HEK293 (cell line): ENCODE data around the gene OCLN.
"Not testable (repeated sequence)": the region's sequence is repeated elsewhere in the genome, so short reads cannot be mapped to it uniquely, and the experiment has no call there.

Source experiments
- ATF2 ChIP-seq: fragments of 450-650 bp; formaldehyde crosslinking; IDR thresholded peaks from 2 replicates; pipeline ENCODE4 v1.5.1; 2016; ENCODE audit warnings: missing biosample characterization, missing genetic modification characterization, low read depth
- CTCF ChIP-seq: fragments of 450-650 bp; formaldehyde crosslinking; IDR thresholded peaks from 2 replicates; pipeline ENCODE4 v1.5.1; 2016; ENCODE audit warnings: missing biosample characterization, missing genetic modification characterization
- OSR2 ChIP-seq: fragments of 450-650 bp; formaldehyde crosslinking; IDR thresholded peaks from 2 replicates; pipeline ENCODE4 v1.5.1; 2016; ENCODE audit warnings: missing biosample characterization, missing genetic modification characterization
- TRIM28 ChIP-seq: IDR thresholded peaks from 2 replicates; pipeline ENCODE4 v1.6.1; 2011; ENCODE audit warnings: low read length, control low read depth, borderline replicate concordance
- YY1 ChIP-seq: fragments of 450-650 bp; formaldehyde crosslinking; IDR thresholded peaks from 2 replicates; pipeline ENCODE4 v1.5.1; 2018; ENCODE audit warnings: missing biosample characterization, missing genetic modification characterization
- ZFP41 ChIP-seq: fragments of 450-650 bp; formaldehyde crosslinking; IDR thresholded peaks from 2 replicates; pipeline ENCODE4 v1.5.1; 2016; ENCODE audit warnings: missing biosample characterization, missing genetic modification characterization, borderline replicate concordance
- ZNF660 ChIP-seq: fragments of 450-650 bp; IDR thresholded peaks from 2 replicates; pipeline ENCODE4 v1.5.1; 2018; ENCODE audit warnings: missing biosample characterization, mild to moderate bottlenecking, missing genetic modification characterization
- TF ChIP-seq, protein P1 (sequence below): fragments of 450-650 bp; formaldehyde crosslinking; optimal IDR thresholded peaks from 2 replicates; pipeline ENCODE3; 2016; ENCODE audit warnings: missing biosample characterization, mild to moderate bottlenecking, missing genetic modification characterization

GRCh38 chr5:69455428-69455988 is 37.1 kb upstream of the OCLN start:
- TF ChIP-seq CTCF; OSR2; YY1 (tag by site-specific recombination); TRIM28; ATF2 (tag by site-specific recombination); ZFP41 (tag by site-specific recombination); ZNF660 (tag by site-specific recombination): not testable (repeated sequence)
- TF ChIP-seq, protein P1, sequence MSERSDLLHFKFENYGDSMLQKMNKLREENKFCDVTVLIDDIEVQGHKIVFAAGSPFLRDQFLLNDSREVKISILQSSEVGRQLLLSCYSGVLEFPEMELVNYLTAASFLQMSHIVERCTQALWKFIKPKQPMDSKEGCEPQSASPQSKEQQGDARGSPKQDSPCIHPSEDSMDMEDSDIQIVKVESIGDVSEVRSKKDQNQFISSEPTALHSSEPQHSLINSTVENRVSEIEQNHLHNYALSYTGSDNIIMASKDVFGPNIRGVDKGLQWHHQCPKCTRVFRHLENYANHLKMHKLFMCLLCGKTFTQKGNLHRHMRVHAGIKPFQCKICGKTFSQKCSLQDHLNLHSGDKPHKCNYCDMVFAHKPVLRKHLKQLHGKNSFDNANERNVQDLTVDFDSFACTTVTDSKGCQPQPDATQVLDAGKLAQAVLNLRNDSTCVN (tag by site-specific recombination): not testable (repeated sequence)
